SK-N-SH treated with all-trans-retinoic acid at 6 μM for 48 hours (cell line): ENCODE measurements around the gene CLK2.

Source experiments
- CSDC2 ChIP-seq: fragments of 250-450 bp; sonication (Bioruptor Pico); IDR thresholded peaks from 2 replicates; pipeline ENCODE4 v1.5.0; 2020; ENCODE audit warnings: mild to moderate bottlenecking, moderate library complexity
- TF ChIP-seq, protein P1 (sequence below): fragments of 250-450 bp; sonication (Bioruptor Pico); IDR thresholded peaks from 2 replicates; pipeline ENCODE4 v1.8.0; 2020; ENCODE audit warnings: mild to moderate bottlenecking, moderate library complexity, borderline replicate concordance

DNA sequence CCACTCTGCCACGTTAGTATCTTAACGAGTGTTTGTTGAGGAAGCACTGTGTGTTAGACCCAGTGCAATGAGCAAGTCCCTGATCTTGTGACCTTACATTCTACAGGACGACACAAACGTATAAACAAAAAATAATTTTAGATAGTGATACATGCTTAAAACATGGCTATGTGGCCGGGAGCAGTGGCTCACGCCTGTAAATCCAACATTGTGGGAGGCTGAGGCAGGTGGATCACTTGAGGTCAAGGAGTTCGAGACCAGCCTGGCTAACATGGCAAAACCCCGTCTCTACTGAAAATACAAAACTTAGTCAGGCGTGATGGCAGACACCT lies 45.2 kb downstream of the CLK2 start:
- no peak for TF ChIP-seq CSDC2 (CRISPR knock-in tag)
- TF ChIP-seq, protein P1, sequence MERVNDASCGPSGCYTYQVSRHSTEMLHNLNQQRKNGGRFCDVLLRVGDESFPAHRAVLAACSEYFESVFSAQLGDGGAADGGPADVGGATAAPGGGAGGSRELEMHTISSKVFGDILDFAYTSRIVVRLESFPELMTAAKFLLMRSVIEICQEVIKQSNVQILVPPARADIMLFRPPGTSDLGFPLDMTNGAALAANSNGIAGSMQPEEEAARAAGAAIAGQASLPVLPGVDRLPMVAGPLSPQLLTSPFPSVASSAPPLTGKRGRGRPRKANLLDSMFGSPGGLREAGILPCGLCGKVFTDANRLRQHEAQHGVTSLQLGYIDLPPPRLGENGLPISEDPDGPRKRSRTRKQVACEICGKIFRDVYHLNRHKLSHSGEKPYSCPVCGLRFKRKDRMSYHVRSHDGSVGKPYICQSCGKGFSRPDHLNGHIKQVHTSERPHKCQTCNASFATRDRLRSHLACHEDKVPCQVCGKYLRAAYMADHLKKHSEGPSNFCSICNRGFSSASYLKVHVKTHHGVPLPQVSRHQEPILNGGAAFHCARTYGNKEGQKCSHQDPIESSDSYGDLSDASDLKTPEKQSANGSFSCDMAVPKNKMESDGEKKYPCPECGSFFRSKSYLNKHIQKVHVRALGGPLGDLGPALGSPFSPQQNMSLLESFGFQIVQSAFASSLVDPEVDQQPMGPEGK (CRISPR knock-in tag): no peak
